Measurements from ENCODE around the gene WDR59.
"Not testable (repeated sequence)": the region's sequence is repeated elsewhere in the genome, so short reads cannot be mapped to it uniquely, and the experiment has no call there.

WDR59 gene

GRCh38 chr16:75011634-75012307 lies 26.8 kb upstream of the WDR59 start:
- DNase-seq = peak; percentile 43 to 62

GRCh38 chr16:75010427-75010826 lies 25.5 kb upstream of the WDR59 start:
- no peak for DNase-seq

- no peak for DNase-seq
Measured at GRCh38 chr16:75007443-75007842, 22.5 kb upstream of the WDR59 start.

- DNase-seq = no peak
Measured at GRCh38 chr16:75005697-75006096, 20.8 kb upstream of the WDR59 start.

DNA sequence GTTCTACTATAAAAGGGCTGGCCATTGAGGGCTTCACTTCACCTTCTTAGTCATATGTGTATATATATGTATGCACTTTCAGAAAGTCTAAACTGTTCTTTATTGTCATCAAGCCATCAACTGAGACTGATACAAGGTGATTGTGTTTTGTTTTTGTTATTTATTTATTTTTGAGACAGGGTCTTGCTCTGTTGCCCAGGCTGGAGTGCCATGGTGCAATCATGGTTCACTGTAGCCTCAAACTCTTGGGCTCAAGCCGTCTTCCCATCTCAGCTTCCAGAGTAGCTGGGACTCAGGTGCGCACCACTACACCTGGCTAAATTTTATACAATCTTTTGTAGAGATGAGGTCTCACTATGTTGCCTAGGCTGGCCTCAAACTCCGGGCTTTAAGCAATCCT lies 19.5 kb upstream of the WDR59 start:
- DNase-seq = no peak

DNA sequence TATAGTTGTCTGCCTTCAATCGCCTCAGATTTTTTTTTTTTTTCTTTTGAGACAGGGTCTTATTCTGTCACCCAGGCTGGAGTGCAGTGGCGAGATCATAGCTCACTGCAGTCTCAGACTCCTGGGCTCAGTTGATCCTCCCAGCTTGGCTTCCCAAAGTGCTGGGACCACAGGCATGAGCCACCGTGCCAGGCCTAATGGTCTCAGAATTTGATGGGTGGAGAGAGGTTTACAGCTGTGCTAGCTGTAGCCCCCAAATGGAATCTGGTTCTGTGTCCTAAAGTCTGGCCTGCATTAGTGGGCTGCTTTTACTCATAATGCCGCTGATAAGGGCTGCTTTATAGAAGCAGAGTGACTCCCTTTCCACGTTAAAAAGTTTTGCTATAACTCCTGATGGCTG lies 19.0 kb upstream of the WDR59 start:
- DNase-seq = no peak

DNA sequence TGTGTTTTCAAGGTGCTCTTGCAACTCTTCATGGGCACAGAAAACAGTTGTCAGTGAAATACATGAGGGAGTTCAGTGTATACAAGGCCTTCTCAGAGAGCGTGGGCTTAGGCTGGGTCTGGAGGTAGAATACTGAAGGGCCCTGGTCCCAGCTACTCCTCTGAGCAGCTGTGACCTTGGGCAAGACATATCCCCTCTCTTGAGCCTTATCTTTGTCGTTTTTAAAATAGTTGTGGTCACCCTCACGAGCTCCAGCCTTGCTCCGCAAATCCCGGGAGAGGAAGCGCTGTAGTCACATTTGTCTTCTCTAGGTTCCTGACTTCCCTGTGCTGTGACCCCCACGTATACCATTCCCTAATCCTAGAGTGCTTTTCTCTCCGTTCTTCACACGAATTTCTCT lies 17.6 kb upstream of the WDR59 start:
- DNase-seq = no peak

DNA sequence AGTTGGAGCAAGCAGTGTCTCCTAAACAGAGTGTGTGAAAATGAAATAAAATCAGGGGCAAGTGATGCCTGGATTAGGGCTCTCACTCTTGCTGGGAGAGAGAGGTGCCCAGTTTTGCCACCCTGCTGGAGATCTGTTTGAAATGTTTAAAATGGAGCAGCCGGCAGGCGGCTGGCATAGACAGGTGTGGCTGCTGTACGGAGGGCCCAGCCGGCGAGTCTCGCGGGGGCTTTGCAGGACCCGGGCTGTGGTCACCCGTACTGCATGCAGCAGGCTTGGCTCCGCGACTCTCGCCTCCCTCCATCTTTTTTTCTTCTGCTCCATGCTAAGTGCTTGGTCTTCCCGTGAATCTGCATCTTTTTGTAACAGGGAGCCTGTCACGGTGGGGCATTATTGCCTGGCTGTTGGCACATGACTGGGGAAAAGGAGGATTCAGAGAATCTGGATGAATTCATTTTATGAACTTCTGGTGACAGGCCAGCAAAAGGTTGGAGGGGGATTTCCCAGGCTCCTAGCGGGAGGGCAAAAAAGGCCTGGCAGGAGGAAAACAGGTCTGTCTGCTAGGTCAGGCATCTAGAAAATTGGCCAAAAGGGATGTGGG lies 15.7 kb upstream of the WDR59 start:
- DNase-seq = no peak

- DNase-seq = peak; percentile 54 to 67
Measured at GRCh38 chr16:74999609-75000480, 14.9 kb upstream of the WDR59 start.

GRCh38 chr16:74999219-74999608 lies 14.3 kb upstream of the WDR59 start:
- DNase-seq = peak; percentile 28 to 34

- DNase-seq = peak; percentile 86 to 88
Measured at GRCh38 chr16:74998481-74999218, 13.7 kb upstream of the WDR59 start, which contains the start of gene ZNRF1. TSS of gene ZNRF1 (plus strand) at chr16:74999024. CDS start at chr16:74999672, 648 bp downstream.

DNA sequence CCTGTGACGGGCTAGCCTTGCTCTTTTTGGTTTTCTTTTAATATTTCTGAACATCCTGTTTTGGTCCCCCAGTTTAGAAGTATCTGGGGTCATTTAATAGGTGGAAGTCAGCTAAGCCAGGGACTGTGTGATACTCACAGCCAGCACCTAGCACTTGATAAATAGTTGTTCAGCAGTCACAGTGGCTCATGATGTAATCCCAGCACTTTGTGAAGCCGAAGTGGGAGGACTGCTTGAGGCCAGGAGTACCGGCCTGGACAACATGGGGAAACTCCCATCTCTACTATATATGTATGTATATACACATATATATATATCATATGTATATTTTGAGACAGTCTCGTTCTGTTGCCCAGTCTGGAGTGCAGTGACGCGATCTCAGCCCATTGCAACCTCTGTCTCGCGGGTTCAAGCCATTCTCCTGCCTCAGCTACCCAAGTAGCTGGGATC lies 12.1 kb upstream of the WDR59 start:
- no peak for DNase-seq

DNA sequence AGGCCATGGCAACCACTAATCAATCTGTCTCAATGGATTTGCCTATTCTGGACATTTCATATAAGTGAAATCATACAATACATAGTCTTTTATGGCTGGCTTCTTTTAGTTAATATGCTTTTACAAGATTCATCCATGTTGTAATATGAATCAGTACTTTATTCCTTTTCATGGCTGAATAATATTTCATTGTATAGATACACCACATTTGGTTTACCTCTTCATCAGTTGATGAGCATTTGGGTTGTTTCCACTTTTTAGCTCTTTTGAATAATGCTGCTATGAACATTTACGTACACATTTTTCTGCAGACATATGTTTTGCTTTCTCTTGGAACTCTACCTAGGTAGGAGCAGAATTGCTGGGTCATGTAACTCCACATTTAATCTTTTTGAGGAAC lies 11.1 kb upstream of the WDR59 start:
- DNase-seq = no peak

DNA sequence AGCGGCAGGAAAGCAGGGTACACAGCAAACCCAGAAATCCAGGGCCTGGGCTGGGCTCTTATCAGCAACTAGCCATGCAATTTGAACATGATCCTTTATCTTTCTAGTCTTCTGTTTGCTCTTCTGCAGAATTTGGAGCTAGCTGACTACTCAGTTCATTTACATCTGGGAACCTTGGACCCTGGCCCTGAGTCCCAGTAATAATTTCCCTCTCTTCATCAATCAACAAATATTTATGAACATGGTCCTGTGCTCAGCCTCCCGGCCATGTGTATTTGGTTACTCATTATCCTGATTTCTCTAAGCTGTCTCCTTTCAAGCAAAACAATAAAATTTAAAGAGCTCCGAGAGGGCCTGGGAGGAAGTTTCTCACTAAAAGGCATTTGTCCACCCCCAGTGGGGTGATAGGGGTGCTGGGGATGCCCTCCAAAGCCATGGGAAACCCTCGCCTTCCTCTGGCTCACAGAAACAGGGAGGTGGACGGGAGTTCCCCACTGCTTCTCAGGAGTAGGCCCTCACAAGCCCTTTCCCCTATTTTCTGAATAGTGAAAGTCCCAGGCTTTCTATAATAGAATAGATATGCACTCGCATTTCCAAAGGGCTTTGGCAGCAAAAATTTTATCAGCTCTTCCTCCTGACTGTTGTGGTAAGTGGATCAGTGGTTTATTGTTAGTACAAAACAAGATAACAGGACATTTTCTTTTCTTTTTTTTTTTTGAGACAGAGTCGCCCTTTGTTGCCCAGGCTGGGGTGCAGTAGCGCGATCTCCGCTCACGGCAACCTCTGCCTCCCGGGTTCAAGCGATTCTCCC lies 6.9 kb upstream of the WDR59 start:
- no peak for DNase-seq

GRCh38 chr16:74991268-74991592 lies 6.3 kb upstream of the WDR59 start:
- DNase-seq = no peak

GRCh38 chr16:74990832-74991231 lies 5.9 kb upstream of the WDR59 start:
- no peak for DNase-seq

DNA sequence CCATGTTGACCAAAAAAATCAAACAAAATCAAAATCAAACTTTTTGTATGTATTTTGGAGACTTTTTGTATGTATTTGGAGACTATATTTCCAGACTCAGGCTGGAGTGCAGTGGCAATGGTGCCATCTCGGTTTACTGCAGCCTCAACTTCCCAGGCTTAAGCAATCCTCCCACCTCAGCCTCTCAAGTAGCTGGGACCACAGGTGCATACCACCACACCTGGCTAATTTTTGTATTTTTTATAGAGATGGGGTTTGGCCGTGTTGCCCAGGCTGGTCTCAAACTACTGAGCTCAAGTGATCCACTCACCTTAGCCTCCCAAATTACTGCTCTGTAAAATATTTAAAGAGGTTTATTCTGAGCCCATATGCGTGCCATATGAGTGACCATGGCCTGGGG lies 4.9 kb upstream of the WDR59 start:
- not testable (repeated sequence) for DNase-seq

- no peak for DNase-seq
Measured at GRCh38 chr16:74987027-74987681, 2.2 kb upstream of the WDR59 start.

GRCh38 chr16:74984194-74984528 lies 762 bp downstream of the WDR59 start:
- DNase-seq = no peak

DNA sequence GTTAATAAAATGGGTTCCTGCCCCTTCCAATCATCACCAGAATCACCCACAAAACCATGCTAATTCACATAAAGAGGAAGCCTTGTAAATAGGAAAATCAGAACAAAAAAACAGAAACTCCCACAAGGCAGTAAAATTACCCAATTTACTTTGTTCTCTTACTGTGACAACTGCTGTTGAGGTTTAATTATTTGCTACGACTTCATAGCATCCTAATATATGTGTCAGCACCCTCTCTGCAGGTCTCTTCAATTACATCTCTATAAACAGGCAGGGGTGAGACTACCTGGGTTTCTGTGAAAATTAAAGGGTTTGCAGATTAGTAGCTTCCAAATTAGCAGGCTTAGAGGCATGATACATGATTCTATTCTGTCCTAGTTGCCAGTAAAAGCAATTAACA lies 2.7 kb downstream of the WDR59 start:
- DNase-seq = no peak

DNA sequence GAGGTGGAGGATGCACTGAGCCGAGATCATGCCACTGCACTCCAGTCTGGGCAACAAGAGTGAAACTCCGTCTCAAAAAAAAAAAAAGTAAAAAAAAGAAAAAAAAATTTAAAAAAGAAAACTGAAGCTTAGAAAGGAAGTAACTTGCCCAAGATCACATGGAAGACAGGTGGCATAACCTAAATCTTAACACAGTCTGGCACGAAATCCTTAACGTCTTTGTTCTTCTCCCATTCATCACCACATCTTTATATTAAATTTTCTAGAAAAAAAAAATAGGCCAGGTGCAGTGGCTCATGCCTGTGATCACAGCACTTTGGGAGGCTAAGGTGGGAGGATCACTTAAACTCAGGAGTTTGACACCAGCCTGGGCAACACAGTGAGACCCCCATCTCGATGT lies 9.3 kb downstream of the WDR59 start:
- no peak for DNase-seq

GRCh38 chr16:74973304-74973703 lies 11.6 kb downstream of the WDR59 start:
- DNase-seq = no peak
